GM23338 (cell line): ENCODE results near the gene TMSB4X.

Experiments used
- CTCF ChIP-seq, 2 experiments: fragments of 200-600 bp in 1 of 2; sonication (generic) in 1 of 2; conservative IDR thresholded peaks; 2 replicates each; pipeline versions ENCODE4 v1.5.1 to v1.6.1; 2016 to 2017; ENCODE audit warnings: antibody characterized with exemption in 2 of 2, low read depth in 2 of 2, mild to moderate bottlenecking in 2 of 2, moderate library complexity in 1 of 2
- ETS1 ChIP-seq: IDR thresholded peaks from 2 replicates; pipeline ENCODE4 v1.6.1; 2016; ENCODE audit warnings: antibody characterized with exemption
- EZH2 ChIP-seq: fragments of 200-600 bp; sonication (generic); IDR thresholded peaks from one replicate; pipeline ENCODE4 v1.8.0; 2017; ENCODE audit warnings: antibody characterized with exemption, mild to moderate bottlenecking, low read depth; ENCODE audit not compliant: unreplicated experiment
- EZH2phosphoT487 ChIP-seq: fragments of 200-600 bp; sonication (generic); IDR thresholded peaks from one replicate; pipeline ENCODE4 v1.8.1; 2018; ENCODE audit warnings: antibody characterized with exemption; ENCODE audit not compliant: unreplicated experiment
- JUNB ChIP-seq: IDR thresholded peaks from one replicate; pipeline ENCODE4 v1.6.1; 2016; ENCODE audit warnings: antibody characterized with exemption; ENCODE audit not compliant: unreplicated experiment
- POLR2AphosphoS5 ChIP-seq: IDR thresholded peaks from 2 replicates; pipeline ENCODE4 v1.6.1; 2016; ENCODE audit warnings: antibody characterized with exemption, low read depth
- REST ChIP-seq: IDR thresholded peaks from one replicate; pipeline ENCODE4 v1.6.1; 2018; ENCODE audit warnings: antibody characterized with exemption; ENCODE audit not compliant: unreplicated experiment
- STAT1 ChIP-seq: IDR thresholded peaks from one replicate; pipeline ENCODE4 v1.6.1; 2016; ENCODE audit warnings: antibody characterized with exemption; ENCODE audit not compliant: unreplicated experiment
- ZNF114 ChIP-seq: fragments of 250-450 bp; sonication (Bioruptor Pico); IDR thresholded peaks from 2 replicates; pipeline ENCODE4 v1.5.0; 2020; ENCODE audit warnings: mild to moderate bottlenecking, moderate library complexity
- ZNF331 ChIP-seq: fragments of 250-450 bp; sonication (Bioruptor Pico); IDR thresholded peaks from 2 replicates; pipeline ENCODE4 v1.5.0; 2020; ENCODE audit warnings: low read depth, mild to moderate bottlenecking, moderate library complexity

DNA sequence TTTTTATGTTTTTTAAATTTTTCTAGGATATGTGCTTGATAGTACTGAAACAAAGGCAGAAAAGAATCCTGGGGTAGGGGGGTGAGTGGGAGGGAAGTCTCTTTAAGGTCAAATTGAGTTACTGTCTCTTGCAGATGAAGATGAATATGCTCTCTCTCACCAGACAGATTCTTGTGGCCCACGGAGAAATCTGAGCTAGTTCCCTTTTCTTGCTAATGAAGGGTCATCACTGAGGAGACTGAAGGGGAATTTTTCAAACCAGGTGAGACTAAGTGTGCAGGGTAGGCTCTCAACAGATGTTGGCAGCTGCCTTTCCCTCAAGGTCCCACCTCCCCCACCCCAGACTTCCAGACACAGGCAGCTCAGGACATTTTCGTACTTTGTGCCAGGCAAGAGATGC is 48.0 kb downstream of the TMSB4X start:
- no peak for TF ChIP-seq CTCF (conservative IDR thresholded peaks at IDR 0.05; ENCODE audit: low read depth in 2 of 2)
- no peak for TF ChIP-seq POLR2AphosphoS5
- TF ChIP-seq ETS1: no peak
- TF ChIP-seq REST: no peak
- TF ChIP-seq EZH2phosphoT487: no peak
- no peak for TF ChIP-seq EZH2
- TF ChIP-seq STAT1: no peak
- TF ChIP-seq ZNF331 (CRISPR knock-in tag): no peak
- TF ChIP-seq ZNF114 (CRISPR knock-in tag): no peak
- no peak for TF ChIP-seq JUNB
